Caco-2 (cell line): ENCODE measurements around the gene NOXO1. TPM values are rescaled to one million over a fixed set of nuclear protein-coding genes. Genes with fewer than 3 reads are reported as not detected.

ENCODE experiments used
- BruUV-seq: library from RNA; stranded (reverse); fragments of 400-500 nt; replicated peaks from 2 replicates; lab custom pipeline; 2021; lab: Mats Ljungman, UMichigan
- CTCF ChIA-PET: fragments of 300-600 bp; sonication (Branson Sonifier 250); formaldehyde crosslinking; loops from one replicate; lab custom pipeline; 2022; ENCODE audit warnings: antibody characterized with exemption; lab: Charles Lee
- POLR2A ChIA-PET: fragments of 300-600 bp; sonication (Branson Sonifier 250); formaldehyde crosslinking; loops from one replicate; lab custom pipeline; 2022; ENCODE audit warnings: antibody characterized with exemption; lab: Charles Lee
- DNase-seq, 2 experiments: peaks; one replicate each; pipeline versions ENCODE4 v3.0.0 to v3.0.0-alpha.2; 2020 to 2022
- H3K27me3 ChIP-seq: replicated peaks from 2 replicates; pipeline ENCODE4 v1.6.0; 2011; ENCODE audit warnings: low read length; ENCODE audit not compliant: control insufficient read depth, insufficient read depth
- H3K36me3 ChIP-seq: 2 replicates; pipeline ENCODE4 v1.5.1; 2011; ENCODE audit warnings: low read length; ENCODE audit not compliant: control insufficient read depth, insufficient read depth
- H3K4me1 ChIP-seq: fragments of 250-450 bp; sonication (Bioruptor Pico); 2 replicates; pipeline ENCODE4 v1.5.1; 2020; ENCODE audit warnings: mild to moderate bottlenecking
- H3K4me3 ChIP-seq: 2 replicates; pipeline ENCODE4 v1.5.1; 2011; ENCODE audit warnings: low read depth, mild to moderate bottlenecking, control low read depth, low read length
- H3K9me3 ChIP-seq: fragments of 250-450 bp; sonication (Bioruptor Pico); 2 replicates; pipeline ENCODE4 v1.5.1; 2020; ENCODE audit warnings: mild to moderate bottlenecking, moderate library complexity
- H3K27ac Mint-ChIP-seq: one replicate; pipeline ENCODE4 v1.8.0; 2022; ENCODE audit warnings: mixed read lengths; ENCODE audit not compliant: unreplicated experiment
- H3K27me3 Mint-ChIP-seq: one replicate; pipeline ENCODE4 v1.8.0; 2022; ENCODE audit warnings: mixed read lengths; ENCODE audit not compliant: insufficient read depth, unreplicated experiment
- H3K36me3 Mint-ChIP-seq: one replicate; pipeline ENCODE4 v1.8.0; 2022; ENCODE audit warnings: mild to moderate bottlenecking, mixed read lengths; ENCODE audit not compliant: insufficient read depth, unreplicated experiment
- H3K4me1 Mint-ChIP-seq: one replicate; pipeline ENCODE4 v1.8.0; 2022; ENCODE audit warnings: low read depth, mixed read lengths; ENCODE audit not compliant: unreplicated experiment
- H3K4me3 Mint-ChIP-seq: one replicate; pipeline ENCODE4 v1.8.0; 2022; ENCODE audit warnings: mild to moderate bottlenecking, moderate library complexity, mixed read lengths; ENCODE audit not compliant: unreplicated experiment
- H3K9me3 Mint-ChIP-seq: one replicate; pipeline ENCODE4 v1.8.0; 2022; ENCODE audit warnings: mixed read lengths; ENCODE audit not compliant: unreplicated experiment
- CTCF ChIP-seq, 2 experiments: fragments of 200-600 bp in 1 of 2; IDR thresholded peaks; 1 replicate in 1 of 2; 2 replicates in 1 of 2; pipeline versions ENCODE4 v1.5.1 to v1.8.0; 2011 to 2022; ENCODE audit warnings: antibody characterized with exemption in 1 of 2, control low read depth in 1 of 2, inconsistent platforms in 1 of 2, low read depth in 1 of 2, low read length in 1 of 2, mild to moderate bottlenecking in 1 of 2, moderate library complexity in 1 of 2; ENCODE audit not compliant: insufficient read depth in 1 of 2, severe bottlenecking in 1 of 2, unreplicated experiment in 1 of 2
- intact Hi-C: fragments of 100-400 bp; cut with micrococcal nuclease; formaldehyde crosslinking; loops from one replicate; pipeline ENCODE4 v1.10.0; 2022; ENCODE audit not compliant: unreplicated experiment
- total RNA-seq: library from RNA; stranded (reverse); gene quantifications from 2 replicates; pipeline ENCODE4 v1.2.3, GENCODE V29; 2022

NOXO1 gene
- total RNA-seq, 1 experiment from 2014 or later: 1.1 TPM

GRCh38 chr16:1961651-1962067 is 19.6 kb downstream of the NOXO1 start:
- ChIA-PET CTCF (no interaction called here), POLR2A (interaction anchor here (1.3 kb wide), 1 partner anchor 179 kb away, joined by 3 read pairs; the partner anchor contains the start of genes NUBP2 and SPSB3)
- H3K4me1 ChIP-seq: peaks cover 17% of the 10 kb centered on the region
- no peak for DNase-seq
- Mint-ChIP-seq H3K27ac (no peak overlapping the region), H3K27me3 (no peaks in the 10 kb centered on the region), H3K9me3 (no peaks in the 10 kb centered on the region), H3K4me3 (peak overlapping the region; percentile 89), H3K36me3 (peaks cover 69% of the 10 kb centered on the region), H3K4me1 (peaks cover 22% of the 10 kb centered on the region)
- no peaks in the 10 kb centered on the region for H3K27me3 ChIP-seq
- no peak for TF ChIP-seq CTCF (IDR thresholded peaks at IDR 0.05; ENCODE audit: insufficient read depth in 1 of 2, low read depth in 1 of 2, low read length in 1 of 2, severe bottlenecking in 1 of 2, unreplicated experiment in 1 of 2)
- no peaks in the 10 kb centered on the region for H3K9me3 ChIP-seq
- intact Hi-C loops: no loop called here
- H3K36me3 ChIP-seq: peaks cover 8% of the 10 kb centered on the region
- H3K4me3 ChIP-seq: no peak overlapping the region
- no TSS peak for BruUV-seq

GRCh38 chr16:1960665-1961630 is 20.3 kb downstream of the NOXO1 start:
- no peaks in the 10 kb centered on the region for H3K27me3 Mint-ChIP-seq
- TSS peak; percentile 23 for BruUV-seq
- DNase-seq: peak; percentile 43 to 70

More at GRCh38 chr16:1960665-1961630, 20.3 kb downstream of the NOXO1 start:
- Histone ChIP-seq H3K4me3 (peak overlapping the region; percentile 76), H3K4me1 (peaks cover 17% of the 10 kb centered on the region), H3K36me3 (peaks cover 8% of the 10 kb centered on the region), H3K9me3 (no peaks in the 10 kb centered on the region), H3K27me3 (no peaks in the 10 kb centered on the region)
- Mint-ChIP-seq H3K4me3 (peak overlapping the region; percentile 89), H3K4me1 (peaks cover 22% of the 10 kb centered on the region), H3K36me3 (peaks cover 69% of the 10 kb centered on the region), H3K27ac (peak overlapping the region; percentile 87), H3K9me3 (no peaks in the 10 kb centered on the region)
- CTCF ChIA-PET: no interaction called here
- no peak for TF ChIP-seq CTCF (IDR thresholded peaks at IDR 0.05; ENCODE audit: insufficient read depth in 1 of 2, low read depth in 1 of 2, low read length in 1 of 2, severe bottlenecking in 1 of 2, unreplicated experiment in 1 of 2)
- intact Hi-C loops: no loop called here
- POLR2A ChIA-PET: interaction anchor here (0.6 to 1.3 kb wide), 5 partner anchors 11 to 195 kb away, joined by 3 to 7 read pairs (median 3); partner anchors contain the start of genes MSRB1, NUBP2, SPSB3 and TRAF7
